ENCODE data around the gene LPIN3.

GRCh38 chr20:41408986-41409385 lies 68.4 kb downstream of the LPIN3 start:
- no peak for TF ChIP-seq NFIC (IDR thresholded peaks at IDR 0.05)
- TF ChIP-seq EP300 (IDR thresholded peaks at IDR 0.05; ENCODE audit: borderline replicate concordance): no peak
- no peak for TF ChIP-seq TAF1 (IDR thresholded peaks at IDR 0.05; ENCODE audit: low read depth)
- no peak for TF ChIP-seq MAX (IDR thresholded peaks at IDR 0.05)
